Peyer's patch (tissue), 4 donors: ENCODE results near the gene NELL1. TPM values are rescaled to one million over a fixed set of nuclear protein-coding genes. Genes with fewer than 3 reads are reported as not detected.

ENCODE experiments used
- DNase-seq, 3 donors: peaks; one replicate each; pipeline ENCODE4 v3.0.0-alpha.2; 2017 to 2019
- H3K27ac ChIP-seq, 4 donors: fragments of 200-600 bp; sonication (generic); one replicate each; pipeline ENCODE4 v1.5.1; 2016 to 2019
- H3K27me3 ChIP-seq, 2 donors: fragments of 200-600 bp; sonication (generic); one replicate each; pipeline ENCODE4 v1.5.1; 2019
- H3K36me3 ChIP-seq, 3 donors: fragments of 200-600 bp; sonication (generic); one replicate each; pipeline ENCODE4 v1.5.1; 2016 to 2019
- H3K4me1 ChIP-seq, 4 donors: fragments of 200-600 bp; sonication (generic); one replicate each; pipeline ENCODE4 v1.5.1; 2016 to 2019
- H3K4me3 ChIP-seq, 4 donors: fragments of 200-600 bp; sonication (generic); 1 replicate in 3 of 4; 2 replicates in 1 of 4; pipeline ENCODE4 v1.5.1; 2016 to 2019; ENCODE audit warnings: mild to moderate bottlenecking in 1 of 4
- H3K9me3 ChIP-seq, 4 donors: fragments of 200-600 bp; sonication (generic); one replicate each; pipeline ENCODE4 v1.5.1; 2016 to 2019; ENCODE audit warnings: mild to moderate bottlenecking in 1 of 4
- CTCF ChIP-seq, 6 experiments: fragments of 450-650 bp in 4 of 6; fragments of 200-600 bp in 2 of 6; sonication (generic) in 1 of 6; IDR thresholded peaks; one replicate each; pipeline ENCODE4 v1.5.1; 2017 to 2019; ENCODE audit warnings: antibody characterized with exemption in 6 of 6, mild to moderate bottlenecking in 3 of 6, moderate library complexity in 1 of 6
- POLR2A ChIP-seq, 2 donors: fragments of 450-650 bp; IDR thresholded peaks; one replicate each; pipeline ENCODE4 v1.5.1; 2017; ENCODE audit warnings: antibody characterized with exemption in 2 of 2, mild to moderate bottlenecking in 2 of 2, moderate library complexity in 2 of 2
- total RNA-seq, 4 donors: library from RNA; depleted of rRNA; stranded (reverse); fragments of >200 nt; gene quantifications; one replicate each; pipeline ENCODE4 v1.1.0, GENCODE V29; 2016

Gene NELL1
- total RNA-seq, 4 donors from 2014 or later, result not detected

GRCh38 chr11:20790622-20791021, 121.2 kb downstream of the NELL1 start:
- no peak for TF ChIP-seq POLR2A (IDR thresholded peaks at IDR 0.05)
- no peak for TF ChIP-seq CTCF (IDR thresholded peaks at IDR 0.05)
- no peak overlapping the region for H3K27ac ChIP-seq
- no peaks in the 10 kb centered on the region for H3K36me3 ChIP-seq
- H3K27me3 ChIP-seq, result no peaks in the 10 kb centered on the region
- H3K4me3 ChIP-seq, result no peak overlapping the region
- H3K4me1 ChIP-seq, result no peaks in the 10 kb centered on the region
- no peaks in the 10 kb centered on the region for H3K9me3 ChIP-seq
- DNase-seq, result no peak

GRCh38 chr11:20795005-20795404, 125.6 kb downstream of the NELL1 start:
- Histone ChIP-seq H3K9me3 (no peaks in the 10 kb centered on the region), H3K27ac (no peak overlapping the region), H3K4me3 (no peak overlapping the region), H3K36me3 (no peaks in the 10 kb centered on the region), H3K27me3 (no peaks in the 10 kb centered on the region), H3K4me1 (no peaks in the 10 kb centered on the region)
- DNase-seq, result no peak
- no peak for TF ChIP-seq POLR2A (IDR thresholded peaks at IDR 0.05)

- H3K4me3 ChIP-seq, result no peak overlapping the region
- no peaks in the 10 kb centered on the region for H3K27me3 ChIP-seq
- no peak overlapping the region for H3K27ac ChIP-seq
- DNase-seq, result no peak
- no peaks in the 10 kb centered on the region for H3K4me1 ChIP-seq
- no peaks in the 10 kb centered on the region for H3K36me3 ChIP-seq
- H3K9me3 ChIP-seq, result no peaks in the 10 kb centered on the region
- TF ChIP-seq CTCF (IDR thresholded peaks at IDR 0.05) (no peak), POLR2A (IDR thresholded peaks at IDR 0.05) (no peak)
These were observed 138.9 kb downstream of the NELL1 start for GRCh38 chr11:20808328-20808727.

GRCh38 chr11:20821046-20821445, 151.7 kb downstream of the NELL1 start:
- TF ChIP-seq POLR2A (IDR thresholded peaks at IDR 0.05) (no peak), CTCF (IDR thresholded peaks at IDR 0.05) (no peak)
- Histone ChIP-seq H3K4me1 (no peaks in the 10 kb centered on the region), H3K4me3 (no peak overlapping the region), H3K9me3 (no peaks in the 10 kb centered on the region), H3K27ac (no peak overlapping the region), H3K36me3 (no peaks in the 10 kb centered on the region), H3K27me3 (no peaks in the 10 kb centered on the region)
- no peak for DNase-seq

GRCh38 chr11:20821470-20821869, 152.1 kb downstream of the NELL1 start:
- Histone ChIP-seq H3K27me3 (no peaks in the 10 kb centered on the region), H3K9me3 (no peaks in the 10 kb centered on the region), H3K36me3 (no peaks in the 10 kb centered on the region), H3K4me1 (no peaks in the 10 kb centered on the region), H3K4me3 (no peak overlapping the region), H3K27ac (no peak overlapping the region)
- TF ChIP-seq POLR2A (IDR thresholded peaks at IDR 0.05) (no peak), CTCF (IDR thresholded peaks at IDR 0.05) (no peak)
- no peak for DNase-seq

- H3K27me3 ChIP-seq, result no peaks in the 10 kb centered on the region
- no peak overlapping the region for H3K27ac ChIP-seq
- no peaks in the 10 kb centered on the region for H3K4me1 ChIP-seq
- H3K36me3 ChIP-seq, result no peaks in the 10 kb centered on the region
- no peak overlapping the region for H3K4me3 ChIP-seq
- no peak for TF ChIP-seq CTCF (IDR thresholded peaks at IDR 0.05)
- TF ChIP-seq POLR2A (IDR thresholded peaks at IDR 0.05), result no peak
- no peaks in the 10 kb centered on the region for H3K9me3 ChIP-seq
- no peak for DNase-seq
These were observed 155.4 kb downstream of the NELL1 start for GRCh38 chr11:20824773-20825172.
